WI38 (cell line): ENCODE results near the gene TACC3.

Experiments used
- H3K4me3 ChIP-seq: 2 replicates; pipeline ENCODE4 v1.5.1; 2011; ENCODE audit warnings: low read depth, mild to moderate bottlenecking, control low read depth, low read length
- CTCF ChIP-seq: IDR thresholded peaks from 2 replicates; pipeline ENCODE4 v1.5.1; 2012; ENCODE audit warnings: low read depth, mild to moderate bottlenecking, control low read depth, low read length

Gene TACC3

DNA sequence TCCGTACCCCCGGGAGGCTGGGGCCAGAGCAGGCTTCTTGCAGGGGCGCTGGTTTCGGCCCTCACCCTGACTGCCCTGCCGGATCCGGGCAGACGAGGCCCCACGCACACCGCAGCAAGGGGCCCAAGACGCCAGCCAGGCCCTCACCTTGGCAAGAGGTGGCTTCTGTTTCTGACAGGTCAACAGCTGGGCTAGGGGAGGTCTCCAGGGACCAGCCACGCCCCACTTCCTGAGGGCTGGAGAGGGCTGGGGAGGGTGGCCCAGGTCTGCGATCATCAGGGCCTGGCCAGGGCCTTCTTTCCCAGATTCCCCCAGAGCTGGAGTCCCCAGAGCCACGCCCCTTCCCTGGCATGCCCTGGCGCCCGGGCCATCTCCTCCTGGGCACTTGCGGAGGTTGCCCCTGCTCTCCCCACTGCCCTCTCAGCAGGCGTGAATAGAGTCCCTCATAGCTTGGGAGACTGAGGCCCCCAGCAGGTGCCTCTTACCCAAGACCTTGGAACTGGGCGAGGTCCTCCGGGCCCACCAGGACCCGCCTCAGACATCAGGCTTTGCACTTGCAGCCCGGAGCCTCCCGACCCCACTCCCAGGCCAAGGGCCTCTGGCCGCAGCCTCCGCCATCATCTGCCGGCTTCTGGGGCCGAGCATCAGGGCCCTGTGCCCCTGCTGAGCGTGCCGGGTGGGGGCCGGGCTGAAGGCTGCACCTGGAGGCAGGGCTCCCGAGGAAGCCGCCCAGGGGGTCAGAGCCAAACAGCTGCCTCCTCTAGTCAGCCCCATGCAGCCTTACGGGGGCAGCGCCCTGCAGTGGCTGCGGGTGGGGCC lies 65.4 kb downstream of the TACC3 start:
- TF ChIP-seq CTCF: no peak
- no peak overlapping the region for H3K4me3 ChIP-seq

- no peak for TF ChIP-seq CTCF
- no peak overlapping the region for H3K4me3 ChIP-seq
Measured at GRCh38 chr4:1787411-1788077, 66.2 kb downstream of the TACC3 start.

- H3K4me3 ChIP-seq: no peak overlapping the region
- no peak for TF ChIP-seq CTCF
Measured at GRCh38 chr4:1788254-1788973, 67.1 kb downstream of the TACC3 start.

GRCh38 chr4:1789552-1789951 lies 68.2 kb downstream of the TACC3 start:
- no peak overlapping the region for H3K4me3 ChIP-seq
- no peak for TF ChIP-seq CTCF

- TF ChIP-seq CTCF: no peak
- no peak overlapping the region for H3K4me3 ChIP-seq
Measured at GRCh38 chr4:1790005-1790404, 68.7 kb downstream of the TACC3 start.

DNA sequence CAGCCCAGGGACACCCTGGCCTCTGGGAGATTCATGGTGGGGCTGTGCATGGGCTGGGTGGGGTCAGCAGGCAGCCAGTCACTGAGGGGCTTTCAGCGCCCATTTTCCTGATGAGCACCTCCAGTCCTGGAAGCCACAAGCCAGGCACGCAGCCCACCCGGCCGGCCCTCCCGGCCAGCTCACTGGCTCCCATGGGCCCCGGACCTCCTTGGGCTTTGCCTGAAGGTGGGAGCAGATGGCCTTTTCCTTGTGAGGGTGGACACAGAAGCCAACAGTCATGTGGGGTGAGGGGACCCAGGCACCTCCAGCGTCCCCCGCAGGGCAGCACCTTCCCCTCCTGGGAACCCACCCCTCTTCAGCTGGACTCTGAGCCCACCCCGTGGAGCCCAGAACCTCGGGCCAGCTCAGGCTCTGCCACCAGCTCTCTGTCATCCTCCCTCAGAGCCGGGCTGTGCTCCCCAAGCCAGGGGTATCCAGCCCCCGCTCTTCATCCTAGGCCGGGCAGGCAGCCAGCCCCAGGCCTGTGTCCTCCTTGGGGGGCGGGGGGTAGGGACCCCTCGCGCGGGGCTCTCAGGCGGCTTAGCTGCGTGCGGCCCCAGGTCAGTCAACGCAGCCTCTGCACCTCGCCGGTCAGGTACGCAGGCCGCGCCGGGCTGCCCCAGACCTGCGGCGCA lies 71.0 kb downstream of the TACC3 start:
- no peak overlapping the region for H3K4me3 ChIP-seq
- TF ChIP-seq CTCF: no peak
